Measurements from ENCODE around the gene SLC45A1.

GRCh38 chr1:8351693-8352470 lies 34.0 kb downstream of the SLC45A1 start:
- TF ChIP-seq EZH2 (IDR thresholded peaks at IDR 0.05) = no peak
- TF ChIP-seq POLR2AphosphoS5 (IDR thresholded peaks at IDR 0.05; ENCODE audit: borderline replicate concordance, low read depth, low read length) = no peak

Data from SK-N-MC (cell line).